ENCODE measurements around the gene KICS2. TPM values are rescaled to one million over a fixed set of nuclear protein-coding genes. Genes with fewer than 3 reads are reported as not detected.

The KICS2 gene
- total RNA-seq, 1 experiment from 2014 or later: 9.6 TPM

- Histone ChIP-seq H3K4me3 (ENCODE audit: low read depth in 2 of 2, low read length in 2 of 2) (no peak overlapping the region), H3K27me3 (ENCODE audit: control insufficient read depth, insufficient read depth, low read length) (no peaks in the 10 kb centered on the region), H3K36me3 (ENCODE audit: control insufficient read depth, insufficient read depth, low read length) (no peaks in the 10 kb centered on the region), H3K27ac (ENCODE audit: low read length) (no peak overlapping the region), H3K4me1 (ENCODE audit: control insufficient read depth, insufficient read depth, low read length) (no peaks in the 10 kb centered on the region), H3K9me3 (ENCODE audit: control insufficient read depth, insufficient read depth, low read depth, low read length) (no peaks in the 10 kb centered on the region)
- ChIA-PET CTCF (interaction anchor here (0.5 to 0.6 kb wide), 2 partner anchors 251 to 355 kb away, joined by 3 to 8 read pairs; no protein-coding TSS in a partner anchor), POLR2A (interaction anchor here (0.6 kb wide), 1 partner anchor 173 kb away, joined by 6 read pairs; no protein-coding TSS in a partner anchor)
- intact Hi-C loops (cut with micrococcal nuclease; ENCODE audit: unreplicated experiment): no loop called here
- in situ Hi-C loops (cut with HindIII; ENCODE audit: low pct_unique_long_range_greater_than_20kb, low sequenced_read_pairs): no loop called here
- no peak for TF ChIP-seq CTCF (IDR thresholded peaks at IDR 0.05)
- TF ChIP-seq TCF7L2 (IDR thresholded peaks at IDR 0.05; ENCODE audit: low read depth, low read length): no peak
- TF ChIP-seq POLR2AphosphoS5 (IDR thresholded peaks at IDR 0.05; ENCODE audit: low read depth, low read length): no peak
- TF ChIP-seq REST (IDR thresholded peaks at IDR 0.05; ENCODE audit: insufficient read depth in 1 of 2, low read depth in 2 of 2, low read length in 1 of 2): no peak
- TF ChIP-seq SIN3A (IDR thresholded peaks at IDR 0.05; ENCODE audit: borderline replicate concordance, insufficient read depth, low read depth, low read length): no peak
- ATAC-seq (no peak), DNase-seq (ENCODE audit: low read depth, low spot score) (no peak)
- BruUV-seq (replicated peaks): no TSS peak
These were observed 33.2 kb upstream of the KICS2 start for GRCh38 chr12:64255249-64255648.

- ChIA-PET POLR2A (no interaction called here), CTCF (no interaction called here)
- in situ Hi-C loops (cut with HindIII; ENCODE audit: low pct_unique_long_range_greater_than_20kb, low sequenced_read_pairs) (no loop called here), intact Hi-C loops (cut with micrococcal nuclease; ENCODE audit: unreplicated experiment) (no loop called here)
- no peaks in the 10 kb centered on the region for H3K4me1 ChIP-seq (ENCODE audit: control insufficient read depth, insufficient read depth, low read length)
- no peaks in the 10 kb centered on the region for H3K9me3 ChIP-seq (ENCODE audit: control insufficient read depth, insufficient read depth, low read depth, low read length)
- no peak for TF ChIP-seq CTCF (IDR thresholded peaks at IDR 0.05)
- TF ChIP-seq TCF7L2 (IDR thresholded peaks at IDR 0.05; ENCODE audit: low read depth, low read length): no peak
- no peak for TF ChIP-seq SIN3A (IDR thresholded peaks at IDR 0.05; ENCODE audit: borderline replicate concordance, insufficient read depth, low read depth, low read length)
- no peak for TF ChIP-seq REST (IDR thresholded peaks at IDR 0.05; ENCODE audit: insufficient read depth in 1 of 2, low read depth in 2 of 2, low read length in 1 of 2)
- TF ChIP-seq POLR2AphosphoS5 (IDR thresholded peaks at IDR 0.05; ENCODE audit: low read depth, low read length): no peak
- H3K27ac ChIP-seq (ENCODE audit: low read length): no peak overlapping the region
- no peak overlapping the region for H3K4me3 ChIP-seq (ENCODE audit: low read depth in 2 of 2, low read length in 2 of 2)
- DNase-seq (ENCODE audit: low read depth, low spot score) (no peak), ATAC-seq (no peak)
- no TSS peak for BruUV-seq (replicated peaks)
- no peaks in the 10 kb centered on the region for H3K36me3 ChIP-seq (ENCODE audit: control insufficient read depth, insufficient read depth, low read length)
- H3K27me3 ChIP-seq (ENCODE audit: control insufficient read depth, insufficient read depth, low read length): no peaks in the 10 kb centered on the region
These were observed 31.3 kb upstream of the KICS2 start for GRCh38 chr12:64253356-64253755.

Measured in Panc1 (cell line).